ENCODE results near the gene PSMB11.
A peak's percentile ranks its signal among the peaks of the same experiment; 100 is the strongest.

PSMB11 gene

DNA sequence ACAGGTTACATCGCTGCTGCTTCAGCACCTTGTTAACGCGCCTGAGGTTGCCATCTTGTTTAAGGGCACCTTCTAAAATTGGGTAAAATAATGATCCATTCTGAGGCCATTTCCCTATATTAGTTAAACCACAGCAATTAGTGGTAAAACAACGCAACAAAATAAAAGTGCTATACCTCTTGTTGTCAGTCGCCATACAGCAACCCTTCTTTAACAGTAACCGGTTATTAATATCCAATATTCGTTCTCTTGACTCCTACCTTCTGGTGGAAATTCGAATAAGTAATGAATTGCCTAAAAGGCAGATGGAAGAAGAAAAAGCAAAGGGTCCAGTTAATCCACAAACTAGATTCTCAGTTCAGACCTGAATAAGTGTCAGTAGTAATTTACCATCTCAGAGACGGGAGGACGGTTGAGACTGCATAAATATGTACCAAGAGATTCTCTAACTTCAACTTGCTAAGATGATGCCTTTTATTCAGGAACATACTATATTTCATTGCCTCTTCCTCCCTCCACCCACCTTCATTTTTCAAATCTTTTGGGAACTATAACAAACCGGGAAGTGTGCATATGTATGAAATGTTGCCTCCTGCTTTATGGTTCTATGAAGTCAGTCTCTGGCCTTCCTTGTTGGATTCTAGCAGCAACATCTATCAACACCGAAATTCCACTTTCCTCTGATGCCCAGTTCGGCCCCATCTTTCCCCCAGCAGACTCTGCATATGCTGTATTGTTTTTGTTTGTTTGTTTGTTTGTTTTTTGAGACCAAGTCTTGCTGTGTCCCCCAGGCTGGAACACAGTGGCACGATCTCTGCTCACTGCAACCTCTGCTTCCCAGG is 6.5 kb upstream of the PSMB11 start:
- peak overlapping the region; percentile 96 for H3K4me3 ChIP-seq (ENCODE audit: low read length)
- no peak for DNase-seq (ENCODE audit: low read depth, low spot score)

DNA sequence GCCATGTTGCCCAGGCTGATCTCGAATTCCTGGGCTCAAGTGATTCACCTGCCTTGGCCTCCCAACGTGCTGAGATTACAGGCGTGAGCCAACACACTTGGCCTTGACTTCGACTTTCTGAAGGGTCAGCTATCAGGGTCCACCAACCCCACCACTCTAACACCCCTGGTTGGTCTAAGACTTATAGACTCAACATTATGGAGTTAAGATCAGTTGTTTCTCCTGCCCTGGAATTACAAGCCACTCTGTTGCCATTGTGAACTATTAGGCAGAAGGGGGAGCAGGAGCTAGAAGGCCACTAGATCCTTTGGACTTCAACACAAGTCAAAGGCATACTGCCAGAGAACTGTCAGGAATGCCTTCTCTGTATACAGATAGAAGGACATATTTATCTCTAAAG is 1.9 kb upstream of the PSMB11 start:
- H3K4me3 ChIP-seq (ENCODE audit: low read length), result no peak overlapping the region
- no peak for DNase-seq (ENCODE audit: low read depth, low spot score)

DNA sequence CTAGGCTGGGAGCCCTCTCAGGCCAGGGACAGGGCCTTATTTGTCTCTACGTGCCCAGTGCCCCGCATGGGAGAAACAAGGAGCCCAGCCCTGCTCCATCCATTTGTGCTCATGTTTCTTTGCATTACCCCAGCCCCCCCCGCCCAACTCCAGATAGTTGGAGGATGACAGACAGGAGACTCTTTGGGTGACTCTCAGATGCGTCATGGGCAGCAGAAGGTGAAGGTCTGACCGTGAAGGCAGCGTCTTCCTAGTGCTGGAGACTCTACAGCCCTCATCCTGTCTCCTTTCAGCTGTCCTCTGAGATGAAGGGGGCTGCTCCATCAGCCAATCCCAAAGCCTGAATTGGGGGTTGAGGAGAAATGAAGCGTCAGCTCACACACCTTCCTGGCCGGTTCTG is 283 bp upstream of the PSMB11 start:
- H3K4me3 ChIP-seq (ENCODE audit: low read length), result no peak overlapping the region
- no peak for DNase-seq (ENCODE audit: low read depth, low spot score)

DNA sequence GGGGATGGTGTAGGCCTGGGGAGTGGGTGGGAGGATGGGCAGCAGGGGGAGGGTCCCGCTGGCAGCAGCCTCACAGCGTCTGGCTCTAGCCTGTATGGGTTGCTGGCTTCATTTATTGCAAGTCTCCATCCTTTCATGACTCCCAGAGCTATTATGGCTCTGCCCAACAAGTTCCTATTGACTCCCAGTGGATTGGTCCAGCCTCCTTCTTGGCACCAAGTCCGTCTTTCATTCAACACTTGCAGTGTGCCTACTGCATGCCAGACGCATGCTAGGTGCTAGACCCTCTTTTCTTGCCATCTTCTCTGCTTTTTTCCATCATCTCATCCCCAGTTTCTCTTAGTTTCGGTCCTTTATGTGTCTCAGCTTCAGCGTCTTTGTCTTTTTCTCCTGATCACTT is 1.1 kb downstream of the PSMB11 start:
- no peak for DNase-seq (ENCODE audit: low read depth, low spot score)
- no peak overlapping the region for H3K4me3 ChIP-seq (ENCODE audit: low read length)

DNA sequence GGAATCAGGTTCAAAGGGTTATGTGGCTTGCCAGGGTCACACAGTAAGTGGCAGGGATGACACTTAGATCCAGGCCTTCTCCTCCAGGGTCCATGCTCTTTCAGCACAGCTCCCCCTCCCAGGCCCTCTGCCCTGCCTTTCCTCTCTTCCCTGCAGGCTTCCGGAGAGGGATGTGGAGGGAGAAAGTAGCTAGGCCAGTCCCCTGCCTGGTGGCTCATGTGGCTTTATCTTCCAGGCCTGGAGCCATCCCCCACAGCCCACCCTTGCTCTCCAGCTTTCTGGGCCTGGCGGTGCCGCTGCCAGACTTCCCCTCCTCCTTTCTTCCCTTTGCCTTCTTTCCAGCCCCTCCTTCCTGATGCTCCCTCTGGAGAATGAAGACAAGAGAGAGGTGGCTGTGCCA is 1.7 kb downstream of the PSMB11 start:
- no peak for DNase-seq (ENCODE audit: low read depth, low spot score)

DNA sequence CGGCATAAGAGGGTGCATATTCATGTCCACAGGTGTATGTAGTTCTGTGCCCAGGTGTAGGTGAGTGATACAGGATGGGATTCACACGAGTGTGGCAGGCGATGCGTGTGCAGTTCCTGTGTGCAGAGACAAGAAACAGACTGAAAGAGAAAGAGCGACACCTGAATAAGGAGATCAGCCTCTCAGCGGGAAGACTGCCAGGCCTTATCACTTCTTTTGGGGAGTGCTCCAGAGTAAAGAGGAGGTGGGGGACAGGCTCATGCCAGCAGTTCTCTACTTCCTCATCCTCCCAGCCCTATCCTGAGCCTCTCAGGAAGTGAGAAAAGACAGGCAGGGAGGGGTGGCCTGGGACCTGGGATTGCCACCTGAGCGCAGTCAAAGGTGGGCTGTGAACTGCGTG is 2.8 kb downstream of the PSMB11 start:
- H3K4me3 ChIP-seq (ENCODE audit: low read length), result no peak overlapping the region
- DNase-seq (ENCODE audit: low read depth, low spot score), result no peak

More for the DNA sequence above, 1.7 kb downstream of the PSMB11 start:
- no peak overlapping the region for H3K4me3 ChIP-seq (ENCODE audit: low read length)

DNA sequence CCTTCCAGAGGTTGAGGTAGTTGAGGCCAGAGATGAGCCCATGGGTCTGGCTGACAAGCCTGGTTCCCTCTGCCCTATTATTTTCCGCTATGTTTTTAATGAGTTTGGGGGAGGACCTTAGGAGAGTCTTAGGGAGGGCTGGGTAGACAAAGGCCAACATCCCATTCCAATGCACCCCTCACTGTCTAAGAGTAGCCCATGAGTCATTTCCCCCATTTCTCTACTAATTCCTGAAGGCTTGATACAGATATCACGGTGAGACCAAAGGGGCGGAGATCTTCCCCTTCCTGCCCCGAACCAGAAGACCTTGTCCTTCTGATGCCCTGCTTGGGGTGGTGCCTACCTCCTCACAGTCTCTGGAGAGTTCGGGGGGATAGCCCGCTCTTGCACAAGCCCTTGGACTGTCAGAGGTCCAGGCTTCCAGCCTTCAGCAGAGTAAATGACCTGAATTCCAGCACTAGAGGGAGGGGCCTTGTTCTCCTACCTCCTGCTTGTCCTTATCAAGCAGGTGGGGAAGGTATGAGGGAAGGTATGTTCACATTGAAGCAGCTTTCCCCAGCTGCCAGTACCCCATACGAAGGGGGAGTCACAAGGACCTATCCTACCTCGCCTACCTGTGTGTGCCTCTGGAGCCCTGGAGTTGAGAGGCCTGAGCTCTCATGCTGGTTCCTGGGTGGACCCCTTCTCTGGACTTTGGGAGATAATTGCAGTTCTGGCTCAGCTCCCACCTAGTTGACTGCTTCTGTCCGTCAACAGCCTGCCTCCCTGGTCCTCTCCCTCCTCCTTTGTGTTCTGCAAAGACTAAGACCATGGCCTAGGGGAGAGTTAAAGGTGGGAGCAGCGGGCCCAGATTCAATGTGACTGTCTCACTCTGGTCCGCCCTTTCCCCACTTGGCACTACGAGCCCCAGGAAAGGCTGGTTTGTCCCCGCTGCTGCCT is 3.7 kb downstream of the PSMB11 start:
- no peak overlapping the region for H3K4me3 ChIP-seq (ENCODE audit: low read length)
- no peak for DNase-seq (ENCODE audit: low read depth, low spot score)

DNA sequence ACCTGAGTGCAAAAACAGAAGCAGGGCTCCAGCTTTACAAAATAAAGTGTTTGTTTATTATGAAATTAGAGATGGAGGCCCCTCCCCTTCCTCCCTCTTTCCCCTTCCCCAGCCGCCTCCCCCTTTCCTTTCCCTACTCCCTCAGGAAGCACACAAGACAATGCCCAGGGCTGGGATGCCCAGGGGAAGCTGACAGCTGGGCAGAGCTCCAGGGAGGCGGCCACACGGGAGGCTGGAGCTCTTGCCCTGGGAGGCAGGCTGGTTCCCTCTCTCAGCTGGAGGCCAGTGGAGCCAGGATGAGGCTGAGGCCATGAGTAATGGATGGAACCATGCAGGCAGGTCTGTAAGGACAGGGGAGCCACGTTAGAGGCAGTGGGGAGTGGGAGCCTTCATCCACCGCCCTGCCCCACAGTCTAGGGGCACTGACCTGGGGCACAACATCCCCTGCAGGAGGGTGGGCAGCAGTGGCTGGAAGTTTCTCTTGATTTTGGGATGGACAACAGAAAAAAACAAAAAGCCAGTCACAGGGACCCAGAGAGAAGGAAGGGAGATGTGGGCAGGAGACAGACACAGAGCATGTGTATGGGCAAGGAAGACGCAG is 5.1 kb downstream of the PSMB11 start:
- H3K4me3 ChIP-seq (ENCODE audit: low read length), result no peak overlapping the region
- no peak for DNase-seq (ENCODE audit: low read depth, low spot score)

DNA sequence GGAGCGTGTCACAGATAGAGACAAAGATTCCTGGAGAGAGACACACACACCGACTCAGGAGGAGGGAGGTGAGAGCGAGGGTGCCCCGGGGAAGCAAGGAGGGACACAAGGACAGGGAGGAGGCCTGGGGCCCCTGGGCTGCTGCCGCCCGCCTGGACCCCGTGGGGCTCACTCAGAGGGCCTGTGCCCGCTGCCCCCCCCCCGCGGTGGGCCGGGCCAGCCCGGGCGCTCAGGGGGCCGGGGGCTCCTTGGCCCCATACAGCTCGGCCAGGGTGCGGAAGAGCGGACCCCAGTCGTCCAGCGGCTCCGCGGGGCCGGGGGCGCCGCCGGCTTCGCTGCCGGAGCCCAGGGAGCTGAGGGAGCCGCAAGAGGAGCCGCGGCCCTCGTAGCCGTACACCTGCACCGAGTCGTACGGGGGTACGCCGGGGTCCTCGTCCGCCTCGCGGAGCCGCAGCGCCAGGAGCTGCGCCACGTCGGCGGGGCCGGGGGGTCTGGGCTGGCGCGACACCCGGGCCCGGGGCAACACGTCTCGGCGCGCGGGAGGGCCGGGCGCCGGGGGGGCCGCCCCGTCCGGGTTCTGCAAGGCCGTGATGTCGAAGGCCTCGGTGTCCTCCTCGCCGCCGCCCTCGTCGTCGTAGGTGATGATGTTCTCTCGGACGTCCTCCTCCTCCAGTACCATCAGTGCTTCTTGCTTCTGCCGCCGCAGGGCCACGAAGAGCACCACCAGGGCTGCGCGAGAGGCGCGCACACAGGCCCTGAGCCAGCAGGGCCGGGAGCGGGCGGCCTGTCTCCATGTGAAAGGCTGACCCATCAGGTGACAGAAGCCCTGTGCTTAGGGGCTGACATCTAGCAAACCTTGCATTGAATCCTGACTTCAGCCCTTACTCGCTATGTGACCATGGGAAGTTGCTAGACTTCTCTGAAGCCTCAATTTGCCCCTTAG is 6.0 kb downstream of the PSMB11 start:
- H3K4me3 ChIP-seq (ENCODE audit: low read length), result no peak overlapping the region
- DNase-seq (ENCODE audit: low read depth, low spot score), result no peak

DNA sequence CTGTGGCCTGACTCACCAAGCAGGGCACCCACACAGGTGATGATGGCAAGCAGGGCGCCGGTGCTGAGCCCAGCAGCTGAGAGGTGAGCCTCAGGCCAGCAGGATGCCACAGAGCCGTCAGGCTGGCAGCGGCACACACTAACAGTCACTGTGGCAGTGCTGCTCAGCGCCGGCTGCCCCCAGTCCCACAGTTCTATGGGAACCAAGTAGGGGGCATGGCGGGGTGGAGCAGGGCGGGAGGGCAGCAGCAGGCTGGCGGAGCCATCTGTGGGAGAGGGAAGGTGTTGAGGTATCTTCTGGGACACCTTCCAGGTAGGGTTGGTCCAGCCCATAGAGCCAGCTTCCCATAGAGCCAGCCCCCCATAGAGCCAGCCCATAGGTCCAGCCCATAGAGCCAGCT is 7.0 kb downstream of the PSMB11 start:
- no peak for DNase-seq (ENCODE audit: low read depth, low spot score)
- no peak overlapping the region for H3K4me3 ChIP-seq (ENCODE audit: low read length)

DNA sequence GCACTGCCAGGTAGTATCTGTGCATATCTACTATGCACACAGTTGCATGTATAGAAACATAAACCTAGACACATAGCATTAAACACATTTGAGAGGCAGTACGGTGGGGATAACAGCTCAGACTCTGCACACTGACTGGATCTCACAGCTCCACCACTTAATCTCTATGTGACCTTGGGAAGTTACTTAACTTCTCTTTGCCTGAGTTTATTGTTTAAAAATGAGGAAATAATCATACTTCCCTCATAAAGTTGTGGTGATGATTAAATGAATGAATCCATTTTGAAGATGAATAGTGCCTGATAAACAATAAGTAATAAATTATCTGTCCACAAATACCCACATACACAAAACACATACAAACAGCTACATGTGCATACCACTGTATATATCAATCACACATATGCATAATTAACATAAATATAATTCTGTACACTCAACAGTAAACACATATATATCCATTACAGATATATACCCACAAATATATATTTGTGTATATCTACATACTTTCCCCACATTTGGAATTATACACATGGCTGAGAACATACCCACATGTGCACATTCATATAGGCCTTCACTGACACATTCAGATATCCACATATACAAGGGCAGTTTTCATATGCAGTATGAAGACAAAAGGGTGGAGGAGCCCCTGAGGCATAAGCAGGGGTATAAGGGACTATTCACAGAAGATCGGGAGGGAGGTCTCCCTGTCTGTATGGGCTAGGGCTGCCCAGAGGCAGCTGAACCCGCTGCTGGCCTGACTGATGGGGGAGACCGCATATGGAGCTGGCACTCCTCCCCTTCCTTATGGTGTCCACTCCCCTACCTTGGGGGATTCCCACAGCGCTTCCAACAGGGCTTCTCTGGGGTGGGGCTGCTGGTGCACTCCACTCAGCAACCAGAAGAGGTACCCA is 9.4 kb downstream of the PSMB11 start:
- no peak overlapping the region for H3K4me3 ChIP-seq (ENCODE audit: low read length)
- DNase-seq (ENCODE audit: low read depth, low spot score), result no peak

DNA sequence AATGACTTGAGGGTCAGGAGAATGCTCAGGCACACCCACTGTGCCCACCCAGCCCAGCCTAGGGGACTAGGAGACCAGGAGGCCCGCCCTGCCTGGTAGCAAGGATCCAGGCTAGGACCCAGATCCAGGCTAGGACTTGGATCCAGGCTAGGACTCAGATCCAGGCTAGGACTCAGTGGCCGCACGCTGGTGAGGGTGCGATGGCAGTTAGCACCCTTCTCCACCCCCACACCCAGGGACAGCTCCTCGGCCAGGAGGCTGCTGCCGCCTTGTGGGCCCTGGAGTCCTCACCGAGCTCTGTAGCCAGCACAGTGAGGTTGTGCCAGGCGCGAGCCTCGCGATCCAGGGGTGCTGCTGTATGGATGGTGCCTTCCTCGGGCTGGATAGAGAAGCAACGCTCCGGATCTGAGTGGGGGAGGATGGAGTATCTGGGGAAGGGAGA is 10.2 kb downstream of the PSMB11 start:
- no peak overlapping the region for H3K4me3 ChIP-seq (ENCODE audit: low read length)
- DNase-seq (ENCODE audit: low read depth, low spot score), result no peak

DNA sequence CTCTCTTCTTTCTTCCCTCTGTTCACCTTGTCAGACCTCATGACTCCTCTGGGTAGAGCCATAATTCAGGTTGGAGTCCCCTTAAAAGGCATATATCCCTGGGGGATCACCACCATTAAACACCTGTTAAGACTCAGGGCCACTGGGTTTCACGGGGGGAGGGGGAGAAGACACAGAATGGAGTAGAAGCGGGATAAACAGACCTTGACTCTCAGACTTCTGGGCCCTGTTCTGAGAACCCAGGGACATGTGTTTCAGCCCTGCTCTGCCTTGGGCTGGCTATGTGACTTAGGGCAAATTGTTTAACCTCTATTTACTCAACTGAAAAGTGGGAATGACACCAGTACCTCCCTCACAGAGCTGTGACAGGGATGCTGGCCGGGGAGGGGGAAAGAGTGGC is 10.7 kb downstream of the PSMB11 start:
- DNase-seq (ENCODE audit: low read depth, low spot score), result no peak
- H3K4me3 ChIP-seq (ENCODE audit: low read length), result no peak overlapping the region

DNA sequence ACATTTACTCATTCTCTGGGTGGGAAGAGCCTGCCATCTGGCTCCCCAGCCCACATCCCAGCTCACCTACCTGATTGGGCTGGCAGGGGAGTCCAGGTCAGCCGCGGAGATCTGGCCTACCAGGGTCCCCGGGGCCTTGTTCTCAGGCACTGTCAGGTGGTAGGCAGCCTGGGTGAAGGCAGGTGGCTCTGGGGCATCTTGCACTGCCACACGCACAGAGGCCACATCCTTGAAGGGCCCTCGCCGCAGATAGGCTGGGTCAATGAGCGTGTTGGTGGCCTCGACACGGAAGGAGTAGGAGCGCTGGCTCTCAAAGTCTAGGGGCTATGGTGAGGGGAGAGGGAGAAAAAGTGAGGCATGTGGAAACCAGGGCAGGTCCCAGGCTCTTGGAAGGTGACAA is 11.4 kb downstream of the PSMB11 start:
- no peak for DNase-seq (ENCODE audit: low read depth, low spot score)
- no peak overlapping the region for H3K4me3 ChIP-seq (ENCODE audit: low read length)

DNA sequence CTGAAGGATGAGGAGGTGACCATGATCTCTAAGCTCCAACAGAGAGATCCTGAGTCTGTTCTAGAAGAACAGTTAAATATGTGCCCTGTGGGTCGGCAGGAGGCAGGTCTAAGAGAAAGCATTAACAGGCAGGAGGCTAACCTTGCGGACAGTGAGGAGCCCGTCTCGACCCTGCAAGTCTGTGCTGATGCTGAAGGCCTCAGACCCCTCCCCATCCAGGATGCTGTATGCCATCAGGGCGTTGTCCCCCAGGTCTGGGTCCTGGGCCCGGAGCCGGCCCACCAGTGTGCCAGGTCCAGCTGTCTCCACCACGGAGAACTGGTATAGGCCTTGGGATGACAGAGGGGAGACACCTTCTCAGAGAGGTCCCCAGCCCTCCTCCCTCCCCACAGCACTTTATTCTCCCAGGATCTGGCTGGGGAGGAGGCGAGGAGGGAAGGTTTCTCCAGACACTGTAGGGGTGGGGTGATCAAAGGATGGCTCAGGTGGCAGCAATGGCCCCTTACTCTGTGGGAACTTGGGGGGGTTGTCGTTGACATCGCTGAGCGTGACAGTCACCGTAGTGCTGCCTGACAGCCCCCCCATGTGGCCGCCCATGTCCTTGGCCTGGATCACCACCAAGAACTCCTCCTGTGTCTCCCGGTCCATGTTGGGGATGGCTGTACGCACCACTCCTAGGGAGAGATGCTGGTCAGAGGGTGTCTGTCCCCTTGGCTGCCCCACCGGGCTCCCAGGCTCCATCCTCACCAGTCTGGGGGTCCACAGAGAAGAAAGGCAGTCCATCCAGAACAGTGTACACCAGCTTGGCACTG is 12.2 kb downstream of the PSMB11 start:
- no peak for DNase-seq (ENCODE audit: low read depth, low spot score)
- no peak overlapping the region for H3K4me3 ChIP-seq (ENCODE audit: low read length)

DNA sequence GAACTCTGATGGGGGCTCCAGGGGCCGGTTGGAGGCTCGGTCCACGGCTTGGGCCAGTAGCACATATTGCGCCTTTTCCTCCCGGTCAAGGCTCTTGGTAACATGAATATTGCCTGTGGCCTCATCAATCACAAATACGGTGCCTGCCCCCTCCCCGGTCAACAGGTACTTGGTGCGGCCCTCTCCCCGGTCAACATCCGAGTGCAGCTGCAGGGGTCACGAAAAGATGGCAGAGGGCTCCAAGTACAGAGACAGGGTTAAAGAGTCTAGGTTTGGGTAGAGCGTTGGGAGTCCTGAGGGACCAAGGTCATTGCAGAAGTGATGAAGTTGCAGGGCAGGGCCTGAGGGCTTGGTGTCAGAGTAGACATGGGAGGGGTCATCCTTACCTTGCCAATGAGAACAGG is 13.1 kb downstream of the PSMB11 start:
- H3K4me3 ChIP-seq (ENCODE audit: low read length), result no peak overlapping the region
- DNase-seq (ENCODE audit: low read depth, low spot score), result no peak

DNA sequence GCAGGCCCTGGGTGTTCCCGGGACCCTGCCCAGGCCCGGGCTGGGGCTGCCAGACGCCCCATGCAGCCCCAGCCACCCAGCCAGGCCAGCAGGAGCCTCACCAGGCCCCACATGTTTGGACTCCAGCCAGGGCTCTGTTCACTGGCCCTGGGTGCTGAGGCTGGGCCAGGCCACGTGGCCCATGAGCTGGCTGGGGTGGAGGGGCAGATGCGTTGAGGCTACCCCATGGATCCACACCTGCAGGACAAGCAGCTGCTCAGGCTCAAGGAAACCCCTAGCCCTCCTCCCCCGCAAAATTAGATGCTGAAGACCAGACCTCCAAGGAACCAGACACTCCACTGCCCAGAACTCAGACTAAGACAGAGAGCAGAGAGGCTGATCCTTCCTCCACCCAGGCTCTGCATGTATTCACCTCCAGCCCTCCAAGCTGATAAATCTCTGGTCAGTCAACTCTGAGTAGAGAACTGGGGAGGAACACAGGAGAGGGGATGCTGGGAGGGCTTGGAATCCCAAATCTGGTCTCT is 13.7 kb downstream of the PSMB11 start:
- no peak overlapping the region for H3K4me3 ChIP-seq (ENCODE audit: low read length)
- DNase-seq (ENCODE audit: low read depth, low spot score), result no peak

Data from Jurkat, Clone E6-1 (cell line).